HG02678 (cell line): ENCODE data around the gene PSMD13.
"Not testable (repeated sequence)": the region's sequence is repeated elsewhere in the genome, so short reads cannot be mapped to it uniquely, and the experiment has no call there.

Source experiments
- ATAC-seq: cut with Tn5 transposase; IDR thresholded peaks from one replicate; pipeline ENCODE4 v1.9.1; 2021; ENCODE audit warnings: mild to moderate bottlenecking, moderate library complexity; ENCODE audit not compliant: unreplicated experiment

Gene PSMD13

DNA sequence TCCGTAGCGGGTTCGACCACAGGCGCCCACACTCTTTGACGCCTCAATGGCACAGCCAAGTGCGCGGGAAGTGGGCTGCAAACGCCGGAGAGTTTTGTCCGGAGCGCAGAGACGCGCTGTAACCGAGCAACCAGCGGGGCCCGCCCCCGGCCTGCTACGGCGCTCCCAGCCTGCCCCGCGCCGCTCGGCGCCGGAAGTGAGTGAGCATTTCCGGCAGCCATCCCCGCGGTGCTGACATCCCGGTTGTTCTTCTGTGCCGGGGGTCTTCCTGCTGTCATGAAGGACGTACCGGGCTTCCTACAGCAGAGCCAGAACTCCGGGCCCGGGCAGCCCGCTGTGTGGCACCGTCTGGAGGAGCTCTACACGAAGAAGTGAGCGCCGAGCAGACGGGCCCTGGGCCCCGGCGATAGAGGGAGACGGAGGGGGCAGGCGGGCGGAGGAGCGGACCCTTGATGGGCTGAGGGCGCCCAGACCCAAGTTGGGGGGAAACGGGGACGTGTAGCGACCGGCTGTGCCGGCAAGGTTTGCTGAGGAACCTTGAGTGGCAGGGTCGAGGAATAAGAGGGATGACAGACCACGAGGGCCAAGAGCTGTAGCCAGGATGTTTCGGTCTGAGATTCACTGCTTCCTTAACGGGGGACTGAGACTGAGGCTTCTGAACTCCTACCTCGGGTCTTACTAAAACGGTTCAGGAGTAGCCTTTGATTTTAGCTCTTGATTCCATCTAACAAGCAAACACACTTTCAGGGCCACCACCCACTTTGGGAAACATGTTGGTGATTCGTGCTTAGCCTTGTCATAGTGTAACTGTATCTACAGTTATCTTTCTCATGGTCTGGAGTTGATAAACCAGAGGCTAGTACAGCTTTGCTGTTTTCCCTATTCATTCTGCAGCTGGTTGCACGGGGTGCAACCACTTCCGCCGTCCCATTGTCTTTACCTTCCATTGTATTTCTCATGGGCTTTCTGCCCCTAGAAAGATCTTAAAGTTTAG is at the start of gene PSMD13:
TSS of gene PSMD13 (plus strand) at position 203 of the 994 bp plus-strand sequence. CDS start at position 277, 74 bp downstream.
- ATAC-seq, result peak; percentile 77

DNA sequence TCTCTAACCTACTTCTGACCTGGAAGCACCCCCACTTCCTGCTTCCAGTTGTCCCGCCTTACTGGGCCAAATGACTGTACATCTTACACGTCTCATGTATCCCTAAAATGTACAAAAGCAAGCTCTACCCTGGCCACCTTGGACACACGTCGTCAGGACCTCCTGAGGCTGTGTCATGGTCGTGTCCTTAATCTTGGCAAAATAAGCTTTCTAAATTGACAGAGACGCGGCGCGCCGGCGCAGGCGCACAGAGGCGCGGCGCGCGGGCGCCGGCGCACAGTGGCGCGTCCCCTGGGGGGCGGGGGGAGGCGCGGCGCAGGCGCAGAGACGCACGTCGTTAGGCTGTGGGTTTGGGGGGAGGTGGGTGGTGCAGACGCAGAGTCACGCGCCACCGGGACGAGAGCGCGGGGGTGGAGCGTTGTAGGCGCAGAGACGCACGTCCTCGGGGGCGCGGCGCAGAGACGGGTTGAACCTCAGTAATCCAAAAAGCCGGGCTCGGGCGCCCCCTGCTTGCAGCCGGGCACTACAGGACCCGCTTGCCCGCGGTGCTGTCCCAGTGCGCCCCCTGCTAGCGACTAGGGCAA is 47.5 kb upstream of the PSMD13 start:
- ATAC-seq, result not testable (repeated sequence)

DNA sequence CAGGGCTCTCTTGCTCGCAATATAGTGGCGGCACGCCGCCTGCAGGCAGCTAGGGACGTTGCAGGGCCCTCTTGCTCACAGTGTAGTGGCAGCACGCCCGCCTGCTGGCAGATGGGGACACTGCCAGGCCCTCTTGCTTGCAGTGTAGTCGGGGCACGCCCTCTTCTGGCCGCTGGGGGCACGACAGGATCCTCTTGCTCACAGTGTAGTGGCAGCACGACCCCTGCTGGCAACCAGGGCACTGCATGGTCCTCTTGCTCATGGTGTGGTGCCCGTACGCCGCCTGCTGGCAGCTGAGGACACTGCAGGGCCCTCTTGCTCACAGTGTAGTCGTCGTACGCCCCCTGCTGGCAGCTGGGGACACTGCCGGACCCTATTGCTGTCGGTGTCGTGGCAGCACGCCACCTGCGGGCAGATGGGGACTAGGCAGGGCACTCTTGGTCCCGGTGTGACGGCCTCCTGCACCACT is 46.9 kb upstream of the PSMD13 start:
- peak; percentile 81 for ATAC-seq

DNA sequence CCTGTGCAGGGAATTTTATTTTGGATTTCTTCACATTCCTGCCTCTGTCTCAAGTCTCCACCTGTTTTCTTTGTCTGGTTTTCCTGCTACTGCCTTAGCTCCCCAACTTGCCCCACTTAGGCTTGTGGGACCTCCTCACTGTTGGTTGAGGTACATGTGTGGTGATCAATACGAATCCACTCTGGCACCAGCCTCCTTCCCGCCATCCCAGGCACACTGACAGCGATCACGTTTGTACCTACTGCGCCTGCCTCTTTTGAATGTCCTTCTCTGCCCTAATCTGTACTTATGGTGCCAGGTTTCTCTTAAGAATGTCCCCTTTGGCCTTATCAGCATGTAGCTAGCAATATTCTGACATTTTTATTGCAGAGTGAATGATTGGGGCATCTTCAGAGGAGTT is 46.2 kb upstream of the PSMD13 start:
- not testable (repeated sequence) for ATAC-seq

DNA sequence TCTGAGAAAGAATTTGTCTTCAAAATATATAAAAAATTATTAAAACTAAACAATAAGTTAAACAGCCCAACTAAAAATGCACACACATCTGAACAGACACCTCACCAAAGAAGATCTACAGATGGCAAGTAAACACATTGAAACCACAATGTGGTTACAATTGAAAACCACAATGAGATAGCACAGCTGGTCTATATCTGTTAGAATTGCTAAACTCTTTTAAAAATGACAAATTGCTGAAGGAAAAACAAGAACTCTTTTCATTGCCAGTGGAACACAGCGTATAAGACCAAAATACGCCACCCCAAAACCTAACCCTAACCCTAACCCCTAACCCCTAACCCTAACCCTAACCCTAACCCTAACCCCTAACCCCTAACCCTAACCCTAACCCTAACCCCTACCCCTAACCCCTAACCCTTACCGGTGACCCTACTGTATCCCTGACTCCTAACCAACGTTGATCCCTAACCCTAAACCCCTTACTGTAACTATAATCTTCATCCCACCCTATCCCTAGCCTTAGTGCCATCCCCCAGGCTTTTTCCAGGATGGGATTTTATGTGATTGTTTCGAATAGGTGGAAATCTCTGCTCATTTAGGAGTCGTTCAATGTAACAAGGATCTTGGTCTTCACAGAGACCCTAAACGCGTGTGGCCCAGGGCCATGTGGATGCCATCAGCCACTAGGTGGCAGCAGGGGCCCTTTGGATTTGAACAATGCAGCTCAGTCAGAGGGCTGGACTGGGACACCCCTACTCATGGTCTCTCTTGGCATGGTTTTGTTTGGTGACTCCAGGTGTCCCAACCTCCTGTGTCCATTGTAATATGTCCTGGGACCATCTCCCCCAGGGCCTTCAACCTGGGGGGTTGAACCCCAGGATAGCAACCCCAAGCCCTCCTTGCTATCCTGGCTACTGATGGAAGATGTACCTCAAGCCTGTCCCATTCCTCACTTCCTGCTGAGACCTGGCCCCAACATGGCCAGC is 45.0 kb upstream of the PSMD13 start:
- peak; percentile 48 for ATAC-seq

DNA sequence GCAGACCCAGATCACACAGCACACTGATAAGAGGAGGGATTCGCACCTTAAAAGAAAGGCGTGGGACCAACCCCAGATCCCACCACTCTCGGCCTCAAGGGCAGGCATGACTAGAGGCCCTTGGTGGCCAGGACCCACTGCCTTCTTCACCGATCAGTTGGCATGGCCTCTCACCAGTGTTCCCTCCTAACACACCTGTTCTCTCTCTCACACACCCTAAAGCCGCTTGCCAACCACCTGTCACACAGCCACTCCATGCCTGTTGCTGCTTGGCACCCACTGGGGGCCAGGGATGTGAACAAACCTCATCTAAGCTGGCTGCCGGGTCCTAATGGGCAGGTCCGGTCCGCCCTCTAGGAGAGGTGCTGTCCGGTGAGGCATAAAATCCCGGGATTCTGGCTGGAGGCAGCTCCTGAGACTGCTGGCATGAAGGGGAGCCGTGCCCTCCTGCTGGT is 44.1 kb upstream of the PSMD13 start, which contains the start of gene SCGB1C1:
TSS of gene SCGB1C1 (plus strand) at position 405 of the 455 bp plus-strand sequence. CDS start at position 427, 22 bp downstream.
- not testable (repeated sequence) for ATAC-seq

DNA sequence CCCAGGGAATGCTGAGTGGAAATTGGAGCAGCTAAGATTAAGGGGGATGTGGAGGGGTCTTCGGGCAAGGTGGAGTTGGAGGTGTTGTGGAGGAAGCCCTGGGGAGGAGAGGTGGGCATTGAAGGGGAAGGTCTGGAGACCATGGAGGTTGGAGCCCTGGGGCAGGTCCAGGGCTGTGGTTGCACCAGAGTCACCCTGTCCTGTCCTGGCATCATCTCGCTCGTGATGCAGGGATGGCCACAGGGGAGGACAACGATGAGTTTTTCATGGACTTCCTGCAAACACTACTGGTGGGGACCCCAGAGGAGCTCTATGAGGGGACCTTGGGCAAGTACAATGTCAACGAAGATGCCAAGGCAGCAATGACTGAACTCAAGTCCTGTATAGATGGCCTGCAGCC is 43.3 kb upstream of the PSMD13 start:
- not testable (repeated sequence) for ATAC-seq

DNA sequence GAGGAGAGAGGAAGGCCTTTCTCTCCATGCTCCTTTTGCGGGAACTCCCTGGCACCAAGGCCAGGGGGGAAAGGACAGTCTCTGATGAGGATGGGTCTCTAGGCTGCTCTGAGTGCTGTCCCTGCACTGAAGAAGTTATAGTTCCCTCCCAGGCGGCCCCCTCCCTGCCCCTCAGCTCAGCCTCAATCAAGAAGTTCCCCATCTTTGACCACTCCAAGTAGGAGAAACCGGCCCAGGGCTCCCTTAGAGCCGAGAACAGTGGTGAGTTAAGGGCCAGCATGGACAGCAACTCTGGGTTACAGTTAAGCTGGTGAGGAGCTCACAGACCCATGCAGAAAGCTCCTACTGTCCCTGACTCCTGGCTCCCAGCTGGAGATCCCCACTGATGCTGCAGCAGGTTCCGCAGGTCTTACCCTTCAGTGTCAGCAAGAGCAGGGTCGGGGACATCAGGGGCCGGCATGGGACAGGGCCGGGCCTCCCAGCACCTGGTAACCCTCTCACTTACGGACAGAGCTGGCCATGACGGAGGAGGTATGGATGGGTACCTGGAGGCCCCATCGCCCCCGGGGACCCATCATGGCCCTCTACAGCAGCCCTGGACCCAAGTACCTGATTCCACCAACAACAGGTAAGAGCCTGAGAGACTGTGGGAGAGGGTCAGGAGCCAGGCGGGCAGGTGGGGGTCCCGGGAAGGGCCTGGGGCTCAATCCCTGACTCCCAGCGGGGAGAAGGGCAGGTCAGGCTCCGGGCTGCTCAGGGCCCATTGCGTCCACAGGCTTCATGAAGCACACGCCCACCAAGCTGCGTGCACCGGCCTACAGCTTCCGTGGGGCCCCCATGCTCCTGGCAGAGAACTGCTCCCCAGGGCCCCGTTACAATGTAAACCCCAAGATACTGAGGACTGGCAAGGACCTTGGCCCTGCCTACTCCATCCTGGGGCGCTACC is 39.7 kb upstream of the PSMD13 start:
- ATAC-seq, result no peak

DNA sequence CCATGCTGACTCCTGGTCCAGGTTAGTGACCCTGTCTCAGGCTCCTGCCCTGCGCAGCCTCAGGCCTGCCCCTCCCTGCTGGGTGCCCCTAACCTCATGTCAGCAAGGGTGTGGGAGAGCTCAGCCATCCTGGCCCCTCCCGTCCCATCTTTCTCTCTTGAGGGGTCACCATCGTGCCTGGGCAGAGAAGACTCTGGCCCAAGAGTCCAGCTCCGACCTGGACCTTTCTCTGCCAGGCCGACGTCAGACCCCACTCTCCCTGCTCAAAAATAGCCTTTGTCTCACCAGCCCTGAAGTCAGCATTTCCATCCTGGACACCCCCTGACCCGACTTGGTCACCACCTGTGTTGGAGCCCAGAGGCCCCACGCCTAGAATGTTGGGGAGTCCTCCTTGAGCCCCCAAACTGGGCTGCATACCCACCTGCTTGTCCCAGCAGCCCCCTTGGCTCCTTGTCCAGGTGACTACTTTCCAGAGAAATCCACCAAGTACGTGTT is 39.0 kb upstream of the PSMD13 start:
- ATAC-seq, result no peak

DNA sequence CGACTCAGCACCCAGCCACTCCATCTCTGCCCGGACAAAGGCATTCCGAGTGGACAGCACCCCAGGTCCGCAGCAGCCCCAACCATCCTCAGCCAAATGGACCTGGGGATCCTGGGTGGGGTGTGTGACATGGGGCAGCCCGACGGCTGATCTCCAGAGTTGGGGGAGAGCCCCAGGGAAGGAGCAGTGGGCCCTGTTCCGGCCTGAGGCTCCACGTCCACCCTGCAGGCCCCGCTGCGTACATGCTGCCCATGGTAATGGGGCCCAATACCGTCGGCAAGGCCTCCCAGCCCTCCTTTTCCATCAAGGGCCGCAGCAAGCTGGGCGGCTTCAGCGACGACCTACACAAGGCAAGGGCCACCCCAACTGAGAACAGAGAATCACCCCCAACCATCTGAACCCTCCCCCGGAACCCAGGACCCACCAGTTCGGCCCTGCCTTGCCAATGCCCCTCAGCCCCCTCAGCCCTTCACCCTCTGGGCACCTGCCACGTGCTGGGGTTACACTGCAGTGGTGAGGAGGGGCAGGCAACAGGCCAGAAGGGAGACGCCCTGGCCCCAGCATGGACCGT is 38.5 kb upstream of the PSMD13 start:
- no peak for ATAC-seq

DNA sequence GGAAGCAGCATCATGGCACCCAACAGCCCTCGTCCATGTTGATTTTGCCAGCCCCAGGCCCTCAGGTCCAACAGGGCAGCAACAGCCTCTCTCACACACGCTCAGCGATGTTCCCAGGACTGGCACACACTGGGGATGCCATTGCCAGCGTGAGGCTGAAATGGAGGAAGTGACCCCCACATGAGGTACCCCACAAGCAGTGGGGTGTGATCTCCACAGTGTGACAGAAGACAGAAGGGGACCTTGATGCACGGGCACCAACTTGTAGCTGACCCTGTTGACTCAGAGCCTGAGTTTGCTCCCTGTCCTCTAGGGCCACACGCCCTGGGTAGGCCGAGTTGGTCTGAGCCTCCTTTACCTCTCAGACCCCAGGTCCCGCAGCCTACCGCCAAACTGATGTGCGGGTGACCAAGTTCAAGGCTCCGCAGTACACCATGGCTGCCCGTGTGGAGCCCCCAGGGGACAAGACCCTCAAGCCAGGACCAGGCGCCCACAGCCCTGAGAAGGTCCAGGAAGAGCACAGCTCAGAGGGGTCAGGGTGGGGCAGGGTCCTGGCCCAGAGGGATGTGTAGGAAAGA is 37.7 kb upstream of the PSMD13 start:
- ATAC-seq, result no peak

DNA sequence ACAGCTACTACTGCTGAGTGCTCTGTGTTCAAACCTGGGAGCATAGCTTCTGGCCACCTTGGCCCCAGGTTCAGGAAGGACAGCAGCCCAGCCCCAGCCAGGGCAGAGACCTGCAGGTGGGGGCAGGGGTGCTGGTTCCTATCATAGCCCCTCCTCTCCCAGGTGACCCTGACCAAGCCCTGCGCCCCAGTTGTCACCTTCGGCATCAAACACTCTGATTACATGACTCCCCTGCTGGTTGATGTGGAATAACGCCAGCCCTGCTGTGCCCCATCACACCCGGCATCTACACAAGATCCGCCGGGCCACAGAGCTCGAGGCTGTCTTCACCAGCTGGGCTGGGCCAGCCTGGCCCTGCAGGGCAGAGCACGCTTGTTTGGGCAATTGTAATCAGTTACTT is 37.0 kb upstream of the PSMD13 start:
- no peak for ATAC-seq

DNA sequence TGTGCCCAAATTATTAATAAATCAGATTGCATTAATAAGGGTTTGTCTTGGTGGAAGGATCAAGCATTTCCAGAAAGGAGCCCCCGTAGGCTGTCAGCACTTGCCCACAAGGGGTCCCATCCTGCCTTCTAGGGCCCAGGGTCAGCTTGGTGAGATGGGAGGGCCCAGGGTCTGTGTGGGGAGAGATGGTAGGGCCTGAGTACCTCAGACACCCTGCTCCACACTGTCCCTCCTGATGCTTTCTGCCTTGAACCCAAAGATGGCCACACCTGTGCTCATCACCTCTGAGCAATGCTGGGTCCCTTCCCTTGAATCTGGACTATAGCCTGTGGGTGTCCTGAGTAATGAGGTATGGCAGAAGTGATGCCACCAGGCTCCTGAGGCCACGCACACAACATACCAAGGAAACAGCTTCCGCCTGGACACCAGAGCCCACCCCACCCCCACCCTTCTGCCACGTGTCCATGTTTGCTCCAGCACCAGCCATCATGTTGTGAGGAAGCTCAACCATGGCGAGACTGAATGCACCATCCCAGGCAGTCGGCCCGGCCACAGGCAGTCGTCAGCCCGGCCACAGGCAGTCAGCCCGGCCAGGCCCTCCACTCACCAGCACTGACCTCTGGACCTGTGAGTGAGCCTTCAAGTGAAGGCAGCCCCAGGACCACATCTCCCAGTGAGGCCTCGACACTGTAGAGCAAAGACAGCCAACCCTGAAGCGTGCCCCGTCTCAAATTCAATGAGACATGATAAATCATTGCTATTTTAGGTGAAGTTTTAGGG is 36.4 kb upstream of the PSMD13 start:
- no peak for ATAC-seq

DNA sequence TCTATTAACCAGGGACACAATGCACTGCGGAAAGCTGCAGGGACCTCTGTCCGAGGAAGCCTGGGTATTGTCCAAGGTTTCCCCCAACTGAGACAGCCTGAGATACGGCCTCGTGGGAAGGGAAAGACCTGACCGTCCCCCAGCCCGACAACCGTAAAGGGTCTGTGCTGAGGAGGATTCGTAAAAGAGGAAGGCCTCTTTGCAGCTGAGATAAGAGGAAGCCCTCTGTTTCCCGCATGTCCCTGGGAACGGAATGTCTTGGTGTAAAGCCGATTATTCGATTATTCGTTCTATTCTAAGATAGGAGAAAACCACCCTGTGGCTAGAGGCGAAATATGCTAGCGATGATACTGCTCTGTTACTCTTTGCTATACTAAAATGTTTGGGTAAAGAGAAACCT is 34.8 kb upstream of the PSMD13 start:
- no peak for ATAC-seq

DNA sequence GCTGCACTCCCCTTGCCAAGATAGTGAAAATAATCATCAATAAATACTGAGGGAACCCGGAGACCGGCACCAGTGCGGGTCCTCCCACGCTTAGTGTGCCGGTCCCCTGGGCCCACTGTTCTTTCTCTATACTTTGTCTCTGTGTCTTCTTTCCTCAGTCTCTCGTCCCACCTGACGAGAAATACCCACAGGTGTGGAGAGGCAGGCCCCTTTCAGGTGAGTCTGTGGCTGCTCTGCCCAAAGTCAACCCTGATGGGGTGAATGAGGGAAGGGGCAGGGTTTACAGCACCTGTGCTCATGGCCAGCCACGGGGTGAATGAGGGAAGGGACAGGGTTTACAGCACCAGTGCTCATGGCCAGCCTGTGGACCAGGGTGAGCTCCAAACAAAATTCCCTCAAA is 34.3 kb upstream of the PSMD13 start:
- ATAC-seq, result no peak

DNA sequence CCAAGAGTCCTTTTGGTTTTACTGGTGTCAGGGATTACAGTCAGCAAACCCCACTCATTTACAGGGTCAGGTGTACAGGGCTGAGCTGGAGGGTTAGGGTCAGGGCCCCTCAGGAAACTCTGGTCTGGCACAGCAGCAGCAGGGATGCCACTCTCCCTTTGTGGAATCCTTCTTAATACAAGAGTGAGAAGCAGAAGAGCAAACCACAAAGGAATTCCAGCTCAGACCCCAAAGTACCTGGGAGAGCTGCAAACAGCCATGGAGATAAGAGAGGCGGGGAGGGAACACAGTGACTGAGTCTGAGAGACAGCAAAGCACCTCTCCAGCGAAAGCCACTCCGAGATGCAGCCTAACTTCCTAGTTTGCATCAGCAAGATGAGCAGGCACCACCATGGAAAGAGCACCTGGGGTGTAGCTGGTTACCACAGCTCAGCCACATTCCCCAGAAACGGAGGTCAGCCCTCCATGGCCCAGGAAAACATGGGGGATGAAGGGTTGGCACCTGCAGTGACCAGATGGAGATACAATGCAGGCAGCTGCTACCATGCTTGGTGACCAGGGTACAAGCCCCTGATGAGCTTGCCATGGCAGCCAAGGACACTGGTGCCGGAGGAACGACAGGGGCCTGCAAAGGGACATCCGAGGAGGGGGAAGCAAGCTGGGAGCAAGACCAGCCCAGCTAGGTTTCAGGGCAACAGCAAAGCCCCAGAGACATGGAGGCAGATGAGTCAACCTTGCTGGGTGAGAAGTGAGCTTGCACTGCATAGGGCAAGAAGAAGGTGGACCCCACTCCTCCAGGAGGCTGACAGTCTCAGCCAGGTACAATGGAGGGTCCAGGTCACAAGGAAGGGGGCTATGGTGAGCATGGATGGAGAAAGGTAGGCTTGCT is 33.5 kb upstream of the PSMD13 start:
- no peak for ATAC-seq
